Astrocyte of the hippocampus (primary cell): Measurements from ENCODE around the gene NPB.

ENCODE experiments used
- DNase-seq: peaks from one replicate; pipeline ENCODE4 v3.0.0; 2011; ENCODE audit warnings: low read depth, low spot score

Gene NPB

GRCh38 chr17:81902023-81902652, at the start of gene NPB:
Gene NPB (plus strand): TSS chr17:81902238. CDS start chr17:81902278, 40 bp downstream.
- DNase-seq: peak; percentile 61

- no peak for DNase-seq
Observed at GRCh38 chr17:81854974-81855774, 46.9 kb upstream of the NPB start.

GRCh38 chr17:81858170-81858966, 43.7 kb upstream of the NPB start:
- no peak for DNase-seq

GRCh38 chr17:81858967-81859905, 42.8 kb upstream of the NPB start:
- DNase-seq: no peak

- DNase-seq: peak; percentile 32
Observed at GRCh38 chr17:81859906-81860755, 41.9 kb upstream of the NPB start, which contains the start of gene P4HB. Gene P4HB (minus strand): TSS chr17:81860535. CDS start chr17:81860471, 64 bp downstream.

GRCh38 chr17:81860756-81861568, 41.1 kb upstream of the NPB start:
- DNase-seq: peak; percentile 100

- no peak for DNase-seq
Observed at GRCh38 chr17:81863123-81863675, 38.8 kb upstream of the NPB start.

GRCh38 chr17:81863833-81864768, 37.9 kb upstream of the NPB start:
- no peak for DNase-seq

- DNase-seq: no peak
Observed at GRCh38 chr17:81865358-81865732, 36.7 kb upstream of the NPB start.

GRCh38 chr17:81865733-81866439, 36.2 kb upstream of the NPB start:
- DNase-seq: no peak

- no peak for DNase-seq
Observed at GRCh38 chr17:81866440-81867169, 35.4 kb upstream of the NPB start.

GRCh38 chr17:81867170-81867990, 34.7 kb upstream of the NPB start:
- DNase-seq: peak; percentile 48

- no peak for DNase-seq
Observed at GRCh38 chr17:81867991-81868673, 33.9 kb upstream of the NPB start.

GRCh38 chr17:81868674-81869220, 33.3 kb upstream of the NPB start:
- peak; percentile 91 for DNase-seq
